ENCODE results near the gene IGSF21. TPM values are rescaled to one million over a fixed set of nuclear protein-coding genes. Genes with fewer than 3 reads are reported as not detected.

IGSF21 gene
- total RNA-seq, 1 experiment from 2014 or later, result 5.2 TPM

DNA sequence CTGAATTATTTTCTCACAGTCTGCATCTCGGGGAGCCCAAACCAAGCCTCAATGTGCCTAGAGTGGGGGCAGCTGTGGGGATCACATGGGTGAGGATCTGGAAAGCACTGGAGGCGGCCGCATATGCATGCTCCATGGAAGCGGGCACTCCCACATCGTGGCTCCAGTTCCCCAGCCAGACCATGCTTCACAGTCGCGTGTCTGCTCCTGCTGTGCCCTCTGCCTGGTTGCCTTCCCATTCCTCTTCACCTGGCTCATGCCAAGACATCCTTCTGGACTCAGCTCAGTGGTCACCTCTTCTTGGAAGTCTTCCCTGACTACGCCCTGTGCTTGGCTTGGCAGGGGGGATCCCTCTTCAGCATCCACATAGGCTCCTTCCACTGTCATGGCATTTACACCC is 32.8 kb downstream of the IGSF21 start:
- Mint-ChIP-seq H3K9me3 (no peaks in the 10 kb centered on the region), H3K27ac (no peak overlapping the region), H3K4me1 (peaks cover 14 to 27% of the 10 kb centered on the region in 2 experiments; a peak in 3 of 4 replicates), H3K27me3 (ENCODE audit: low read depth) (0 out of 2 replicates have a peak, but pooled peaks cover 2% of the 10 kb centered on the region), H3K36me3 (ENCODE audit: insufficient read depth in 1 of 3, low read depth in 3 of 3) (peaks cover 0 to 4% (median 0%) of the 10 kb centered on the region in 3 experiments; a peak in 1 of 7 replicates), H3K4me3 (no peak overlapping the region)
- TF ChIP-seq, protein P1, sequence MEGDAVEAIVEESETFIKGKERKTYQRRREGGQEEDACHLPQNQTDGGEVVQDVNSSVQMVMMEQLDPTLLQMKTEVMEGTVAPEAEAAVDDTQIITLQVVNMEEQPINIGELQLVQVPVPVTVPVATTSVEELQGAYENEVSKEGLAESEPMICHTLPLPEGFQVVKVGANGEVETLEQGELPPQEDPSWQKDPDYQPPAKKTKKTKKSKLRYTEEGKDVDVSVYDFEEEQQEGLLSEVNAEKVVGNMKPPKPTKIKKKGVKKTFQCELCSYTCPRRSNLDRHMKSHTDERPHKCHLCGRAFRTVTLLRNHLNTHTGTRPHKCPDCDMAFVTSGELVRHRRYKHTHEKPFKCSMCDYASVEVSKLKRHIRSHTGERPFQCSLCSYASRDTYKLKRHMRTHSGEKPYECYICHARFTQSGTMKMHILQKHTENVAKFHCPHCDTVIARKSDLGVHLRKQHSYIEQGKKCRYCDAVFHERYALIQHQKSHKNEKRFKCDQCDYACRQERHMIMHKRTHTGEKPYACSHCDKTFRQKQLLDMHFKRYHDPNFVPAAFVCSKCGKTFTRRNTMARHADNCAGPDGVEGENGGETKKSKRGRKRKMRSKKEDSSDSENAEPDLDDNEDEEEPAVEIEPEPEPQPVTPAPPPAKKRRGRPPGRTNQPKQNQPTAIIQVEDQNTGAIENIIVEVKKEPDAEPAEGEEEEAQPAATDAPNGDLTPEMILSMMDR (conservative IDR thresholded peaks at IDR 0.05), result no peak
- H3K14ac ChIP-seq (ENCODE audit: insufficient read depth, low read length), result peak overlapping the region; percentile 4; the same call in 1 of the 2 replicates
- no peak overlapping the region for H3K23ac ChIP-seq (ENCODE audit: insufficient read length, low read depth, low read length)
- H3K9ac ChIP-seq (ENCODE audit: extremely low read depth, insufficient read length, low read length), result no peak overlapping the region
- H3K4me1 ChIP-seq (ENCODE audit: insufficient read depth, low read length), result peaks cover 2% of the 10 kb centered on the region; the same call in 1 of the 2 replicates
- no peak overlapping the region for H3T11ph ChIP-seq (ENCODE audit: low read length)
- H2AFZ ChIP-seq (ENCODE audit: low read length), result no peak overlapping the region
- no peak overlapping the region for H2AK5ac ChIP-seq (ENCODE audit: insufficient read length, low read length)
- H2BK15ac ChIP-seq (ENCODE audit: low read depth, low read length), result no peak overlapping the region
- H3K9me3 ChIP-seq (ENCODE audit: control insufficient read depth, low read depth, low read length), result no peaks in the 10 kb centered on the region
- H3K23me2 ChIP-seq (ENCODE audit: insufficient read length, low read depth, low read length, poor library complexity, severe bottlenecking), result no peaks in the 10 kb centered on the region
- no peaks in the 10 kb centered on the region for H3K79me1 ChIP-seq (ENCODE audit: insufficient read depth, low read depth, low read length, poor library complexity, severe bottlenecking)
- DNase-seq, result no peak
- H2BK120ac ChIP-seq (ENCODE audit: low read depth, low read length, poor library complexity, severe bottlenecking), result no peak overlapping the region
- no peaks in the 10 kb centered on the region for H3K27me3 ChIP-seq (ENCODE audit: insufficient read depth, low read length)
- no CpG with 5 or more reads among the region's 8 CpGs for WGBS (ENCODE audit: extremely low coverage, insufficient read length, low lambda C conversion rate)
- H3K27ac ChIP-seq (ENCODE audit: insufficient read length, low read depth, low read length), result no peak overlapping the region
- H4K91ac ChIP-seq (ENCODE audit: insufficient read length, low read depth, low read length), result no peak overlapping the region
- H3K79me2 ChIP-seq (ENCODE audit: insufficient read depth, low read length), result no peaks in the 10 kb centered on the region
- no peak overlapping the region for H3K18ac ChIP-seq (ENCODE audit: insufficient read length, low read depth, low read length)
- no peaks in the 10 kb centered on the region for H4K20me1 ChIP-seq (ENCODE audit: control insufficient read depth, insufficient read depth, insufficient read length)
- no peak overlapping the region for H3K4me2 ChIP-seq (ENCODE audit: insufficient read depth, insufficient read length, low read length)
- no peak overlapping the region for H3K4ac ChIP-seq (ENCODE audit: low read depth, low read length)
- no peak overlapping the region for H2BK12ac ChIP-seq (ENCODE audit: insufficient read length, low read depth, low read length)
- H4K8ac ChIP-seq (replicated peaks; ENCODE audit: insufficient read length, low read depth, low read length), result no peak overlapping the region
- no peak overlapping the region for H2BK20ac ChIP-seq (ENCODE audit: low read depth, low read length, poor library complexity, severe bottlenecking)
- H3K56ac ChIP-seq (ENCODE audit: insufficient read length, low read depth, low read length), result no peak overlapping the region
- no peak overlapping the region for H2BK5ac ChIP-seq (ENCODE audit: insufficient read length, low read length)
- H4K5ac ChIP-seq (ENCODE audit: insufficient read length, low read depth, low read length), result no peak overlapping the region

All from H9 (cell line).